Astrocyte (in vitro differentiated cells and primary cell): Measurements from ENCODE around the gene TNRC6A. TPM values are rescaled to one million over a fixed set of nuclear protein-coding genes. Genes with fewer than 3 reads are reported as not detected.

Experiments used
- DNase-seq: peaks from one replicate; pipeline ENCODE4 v3.0.0-alpha.2; 2010; ENCODE audit warnings: low read depth
- FAIRE-seq: peaks from 2 replicates; lab custom pipeline; 2011; peaks lifted over from hg19 to GRCh38; lab: Jason Lieb, UNC
- H2AFZ ChIP-seq: 2 replicates; pipeline ENCODE4 v1.6.0; 2012; ENCODE audit warnings: low read depth, low read length, inconsistent platforms
- H3K27ac ChIP-seq: 2 replicates; pipeline ENCODE4 v1.5.1; 2011; ENCODE audit warnings: low read depth, low read length, inconsistent platforms
- H3K27me3 ChIP-seq: 2 replicates; pipeline ENCODE4 v1.6.0; 2011; ENCODE audit warnings: low read length, inconsistent platforms; ENCODE audit not compliant: insufficient read depth
- H3K36me3 ChIP-seq: 2 replicates; pipeline ENCODE4 v1.5.1; 2011; ENCODE audit warnings: low read length, inconsistent platforms; ENCODE audit not compliant: insufficient read depth
- H3K4me1 ChIP-seq: 2 replicates; pipeline ENCODE4 v1.5.1; 2011; ENCODE audit warnings: low read length, inconsistent platforms; ENCODE audit not compliant: insufficient read depth
- H3K4me2 ChIP-seq: 2 replicates; pipeline ENCODE4 v1.6.0; 2012; ENCODE audit warnings: low read length, inconsistent platforms
- H3K4me3 ChIP-seq: 2 replicates; pipeline ENCODE4 v1.5.1; 2011; ENCODE audit warnings: low read depth, mild to moderate bottlenecking, low read length, inconsistent platforms; ENCODE audit not compliant: insufficient read depth
- H3K79me2 ChIP-seq: 2 replicates; pipeline ENCODE4 v1.6.0; 2012; ENCODE audit warnings: mild to moderate bottlenecking, low read length, inconsistent platforms; ENCODE audit not compliant: insufficient read depth
- H3K9ac ChIP-seq: 2 replicates; pipeline ENCODE4 v1.6.0; 2012; ENCODE audit warnings: mild to moderate bottlenecking, low read length, inconsistent platforms
- H3K9me3 ChIP-seq: 2 replicates; pipeline ENCODE4 v1.5.1; 2012; ENCODE audit warnings: low read depth, mild to moderate bottlenecking, low read length, inconsistent platforms; ENCODE audit not compliant: insufficient read depth
- H4K20me1 ChIP-seq: 2 replicates; pipeline ENCODE4 v1.6.0; 2012; ENCODE audit warnings: low read length, inconsistent platforms; ENCODE audit not compliant: insufficient read depth
- H3K27ac Mint-ChIP-seq: one replicate; pipeline ENCODE4 v1.8.0; 2021; ENCODE audit warnings: mild to moderate bottlenecking, mixed read lengths; ENCODE audit not compliant: unreplicated experiment
- H3K27me3 Mint-ChIP-seq: one replicate; pipeline ENCODE4 v1.8.0; 2021; ENCODE audit warnings: low read depth, mixed read lengths; ENCODE audit not compliant: unreplicated experiment
- H3K36me3 Mint-ChIP-seq: one replicate; pipeline ENCODE4 v1.8.0; 2021; ENCODE audit warnings: low read depth, mixed read lengths; ENCODE audit not compliant: unreplicated experiment
- H3K4me1 Mint-ChIP-seq: one replicate; pipeline ENCODE4 v1.8.0; 2021; ENCODE audit warnings: low read depth, mixed read lengths; ENCODE audit not compliant: unreplicated experiment
- H3K4me3 Mint-ChIP-seq: one replicate; pipeline ENCODE4 v1.8.0; 2021; ENCODE audit warnings: mild to moderate bottlenecking, moderate library complexity, mixed read lengths; ENCODE audit not compliant: unreplicated experiment
- H3K9me3 Mint-ChIP-seq: one replicate; pipeline ENCODE4 v1.8.0; 2021; ENCODE audit warnings: mild to moderate bottlenecking, mixed read lengths; ENCODE audit not compliant: unreplicated experiment
- CTCF ChIP-seq: IDR thresholded peaks from 2 replicates; pipeline ENCODE4 v1.5.1; 2011; ENCODE audit warnings: low read depth, mild to moderate bottlenecking, inconsistent platforms, low read length, moderate library complexity; ENCODE audit not compliant: insufficient read depth
- EZH2 ChIP-seq: IDR thresholded peaks from 2 replicates; pipeline ENCODE4 v1.6.1; 2012; ENCODE audit warnings: mild to moderate bottlenecking, low read length, inconsistent platforms; ENCODE audit not compliant: insufficient read depth
- total RNA-seq: library from RNA; stranded (reverse); gene quantifications from 2 replicates; pipeline ENCODE4 v1.2.1, GENCODE V29; 2021

Gene TNRC6A
- total RNA-seq, 1 donor from 2014 or later = 51.1 TPM

- Histone ChIP-seq H3K27ac (no peak overlapping the region), H3K9me3 (no peaks in the 10 kb centered on the region), H2AFZ (no peak overlapping the region), H3K4me2 (no peak overlapping the region), H3K36me3 (no peaks in the 10 kb centered on the region), H3K27me3 (no peaks in the 10 kb centered on the region), H3K9ac (no peak overlapping the region), H3K79me2 (no peaks in the 10 kb centered on the region), H3K4me1 (peaks cover 11% of the 10 kb centered on the region), H4K20me1 (no peaks in the 10 kb centered on the region), H3K4me3 (no peak overlapping the region)
- H3K36me3 Mint-ChIP-seq = no peaks in the 10 kb centered on the region
- FAIRE-seq = no peak
- no peaks in the 10 kb centered on the region for H3K9me3 Mint-ChIP-seq
- no peak overlapping the region for H3K27ac Mint-ChIP-seq
- TF ChIP-seq EZH2 (no peak), CTCF (no peak)
- H3K4me1 Mint-ChIP-seq = peaks cover 3% of the 10 kb centered on the region
- DNase-seq = peak; percentile 64
- no peaks in the 10 kb centered on the region for H3K27me3 Mint-ChIP-seq
- no peak overlapping the region for H3K4me3 Mint-ChIP-seq
Observed at GRCh38 chr16:24721830-24722238, 7.6 kb upstream of the TNRC6A start.

- Histone ChIP-seq H3K79me2 (no peaks in the 10 kb centered on the region), H3K27ac (no peak overlapping the region), H3K4me2 (peak overlapping the region; percentile 60), H3K9me3 (no peaks in the 10 kb centered on the region), H2AFZ (no peak overlapping the region), H3K27me3 (no peaks in the 10 kb centered on the region), H3K4me1 (peaks cover 12% of the 10 kb centered on the region), H4K20me1 (no peaks in the 10 kb centered on the region), H3K4me3 (no peak overlapping the region), H3K36me3 (no peaks in the 10 kb centered on the region), H3K9ac (no peak overlapping the region)
- Mint-ChIP-seq H3K4me3 (no peak overlapping the region), H3K9me3 (no peaks in the 10 kb centered on the region), H3K27ac (peak overlapping the region; percentile 30), H3K4me1 (peaks cover 3% of the 10 kb centered on the region), H3K36me3 (no peaks in the 10 kb centered on the region), H3K27me3 (no peaks in the 10 kb centered on the region)
- FAIRE-seq (peak; percentile 58), DNase-seq (peak; percentile 37)
- TF ChIP-seq EZH2 (no peak), CTCF (no peak)
Observed at GRCh38 chr16:24723663-24724062, 5.8 kb upstream of the TNRC6A start.

- Histone ChIP-seq H2AFZ (no peak overlapping the region), H3K4me1 (peaks cover 23% of the 10 kb centered on the region), H4K20me1 (peaks cover 28% of the 10 kb centered on the region), H3K4me3 (no peak overlapping the region), H3K79me2 (peaks cover 30% of the 10 kb centered on the region), H3K27me3 (no peaks in the 10 kb centered on the region), H3K4me2 (no peak overlapping the region), H3K36me3 (peaks cover 6% of the 10 kb centered on the region), H3K27ac (no peak overlapping the region), H3K9me3 (no peaks in the 10 kb centered on the region), H3K9ac (no peak overlapping the region)
- H3K4me3 Mint-ChIP-seq = no peak overlapping the region
- H3K4me1 Mint-ChIP-seq = peaks cover 18% of the 10 kb centered on the region
- TF ChIP-seq CTCF (no peak), EZH2 (no peak)
- H3K27me3 Mint-ChIP-seq = no peaks in the 10 kb centered on the region
- DNase-seq (no peak), FAIRE-seq (no peak)
- H3K36me3 Mint-ChIP-seq = peaks cover 3% of the 10 kb centered on the region
- no peaks in the 10 kb centered on the region for H3K9me3 Mint-ChIP-seq
- no peak overlapping the region for H3K27ac Mint-ChIP-seq
Observed at GRCh38 chr16:24728011-24728410, 1.4 kb upstream of the TNRC6A start.
